A673 (cell line): Measurements from ENCODE around the gene ERICH2. TPM values are rescaled to one million over a fixed set of nuclear protein-coding genes. Genes with fewer than 3 reads are reported as not detected.

ENCODE experiments used
- BruUV-seq: library from RNA; stranded (reverse); fragments of 400-500 nt; replicated peaks from 2 replicates; lab custom pipeline; 2021; lab: Mats Ljungman, UMichigan
- CTCF ChIA-PET: fragments of 300-600 bp; sonication (Branson Sonifier 250); formaldehyde crosslinking; loops from one replicate; lab custom pipeline; 2022; ENCODE audit warnings: antibody characterized with exemption; lab: Charles Lee
- POLR2A ChIA-PET: fragments of 300-600 bp; sonication (Branson Sonifier 250); formaldehyde crosslinking; loops from one replicate; lab custom pipeline; 2022; ENCODE audit warnings: antibody characterized with exemption; ENCODE audit not compliant: low non-redundant PET; lab: Charles Lee
- DNase-seq: peaks from one replicate; pipeline ENCODE4 v3.0.0-alpha.2; 2015; ENCODE audit warnings: low spot score
- H3K27ac ChIP-seq: fragments of 200-600 bp; sonication (generic); 2 replicates; pipeline ENCODE4 v1.5.1; 2016; ENCODE audit warnings: mixed run types, low read depth, mild to moderate bottlenecking, mixed read lengths, antibody characterized with exemption, low read length; ENCODE audit not compliant: poor library complexity, severe bottlenecking
- H3K27me3 ChIP-seq: fragments of 200-600 bp; sonication (generic); replicated peaks from 2 replicates; pipeline ENCODE4 v1.6.1; 2017; ENCODE audit warnings: mixed run types, low read depth, mild to moderate bottlenecking, mixed read lengths, antibody characterized with exemption, low read length; ENCODE audit not compliant: insufficient read depth, poor library complexity
- H3K36me3 ChIP-seq: fragments of 200-600 bp; sonication (generic); 2 replicates; pipeline ENCODE4 v1.6.1; 2016; ENCODE audit warnings: mixed run types, mild to moderate bottlenecking, mixed read lengths, antibody characterized with exemption, low read length; ENCODE audit not compliant: insufficient read depth, poor library complexity, severe bottlenecking
- H3K4me1 ChIP-seq: fragments of 200-600 bp; sonication (generic); 2 replicates; pipeline ENCODE4 v1.6.1; 2017; ENCODE audit warnings: mixed run types, mild to moderate bottlenecking, mixed read lengths, antibody characterized with exemption, low read length; ENCODE audit not compliant: insufficient read depth, poor library complexity, severe bottlenecking
- H3K4me3 ChIP-seq: fragments of 200-600 bp; sonication (generic); 2 replicates; pipeline ENCODE4 v1.5.1; 2016; ENCODE audit warnings: low read depth, mixed run types, mild to moderate bottlenecking, mixed read lengths, low read length; ENCODE audit not compliant: poor library complexity, severe bottlenecking
- H3K9me3 ChIP-seq: fragments of 200-600 bp; sonication (generic); 2 replicates; pipeline ENCODE4 v1.6.1; 2016; ENCODE audit warnings: mixed run types, low read depth, mild to moderate bottlenecking, mixed read lengths, antibody characterized with exemption, low read length; ENCODE audit not compliant: poor library complexity, severe bottlenecking
- CTCF ChIP-seq: fragments of 300-800, 200-600 bp; sonication (generic); conservative IDR thresholded peaks from 2 replicates; pipeline ENCODE4 v1.5.1; 2017; ENCODE audit warnings: low read depth, mild to moderate bottlenecking, antibody characterized with exemption, low read length, moderate library complexity, mixed read lengths
- EZH2 ChIP-seq: fragments of 200-600 bp; sonication (generic); IDR thresholded peaks from 2 replicates; pipeline ENCODE4 v1.6.1; 2017; ENCODE audit warnings: borderline replicate concordance, low read depth, mild to moderate bottlenecking, mixed read lengths, antibody characterized with exemption, low read length; ENCODE audit not compliant: poor library complexity, severe bottlenecking
- intact Hi-C: fragments of 100-400 bp; cut with micrococcal nuclease; formaldehyde crosslinking; loops from one replicate; pipeline ENCODE4 v1.10.0; 2022; ENCODE audit not compliant: unreplicated experiment
- total RNA-seq: library from RNA; stranded (reverse); gene quantifications from 2 replicates; pipeline ENCODE4 v1.2.3, GENCODE V29; 2021

Gene ERICH2
- total RNA-seq, 1 experiment from 2014 or later: not detected

DNA sequence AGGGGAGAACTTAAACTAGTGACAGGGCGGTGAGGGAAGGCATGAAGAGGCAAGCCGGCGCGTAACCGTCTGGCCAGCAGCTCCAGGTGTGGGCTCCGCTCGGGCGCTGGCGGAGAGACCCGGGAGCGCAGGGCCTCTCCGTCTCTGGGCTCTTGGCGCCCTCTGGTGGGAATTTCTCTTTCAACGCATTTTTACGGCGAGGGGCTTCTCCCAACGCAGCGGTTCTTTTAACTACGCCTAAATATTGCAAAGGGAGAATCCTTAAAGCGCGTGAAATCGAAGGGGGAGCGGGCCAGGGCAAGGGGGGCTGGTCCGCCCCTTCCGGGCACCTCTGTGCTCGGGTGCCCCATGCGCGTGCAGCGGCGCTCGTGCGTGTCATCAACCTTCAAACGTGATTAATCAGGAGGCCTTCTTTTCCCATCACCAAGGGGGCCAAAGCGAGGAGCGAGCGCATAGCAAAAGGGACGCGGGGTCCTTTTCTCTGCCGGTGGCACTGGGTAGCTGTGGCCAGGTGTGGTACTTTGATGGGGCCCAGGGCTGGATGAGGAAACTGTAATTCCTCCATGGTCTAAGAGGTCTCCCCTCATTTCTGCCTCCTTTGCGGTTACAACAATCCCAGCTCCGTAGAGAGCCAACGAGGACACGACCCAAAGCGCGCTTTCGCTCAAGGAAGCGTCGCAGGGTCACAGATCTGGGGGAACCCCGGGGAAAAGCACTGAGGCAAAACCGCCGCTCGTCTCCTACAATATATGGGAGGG, 45.7 kb downstream of the ERICH2 start:
- TF ChIP-seq EZH2 (peak; percentile 9), CTCF (peak; percentile 81)
- ChIA-PET CTCF (interaction anchor here (0.6 to 3.0 kb wide), 7 partner anchors 421 to 1364 kb away, joined by 3 to 16 read pairs (median 4); no protein-coding TSS in a partner anchor), POLR2A (no interaction called here)
- peaks cover 75% of the 10 kb centered on the region for H3K27me3 ChIP-seq
- H3K9me3 ChIP-seq: no peaks in the 10 kb centered on the region
- H3K36me3 ChIP-seq: no peaks in the 10 kb centered on the region
- peak; percentile 83 for DNase-seq
- intact Hi-C loops: loop anchor here (2.0 kb wide), 1 partner anchor 455 kb away; no protein-coding TSS in a partner anchor
- BruUV-seq: no TSS peak
- no peak overlapping the region for H3K27ac ChIP-seq
- H3K4me3 ChIP-seq: peak overlapping the region; percentile 44
- H3K4me1 ChIP-seq: peaks cover 19% of the 10 kb centered on the region

DNA sequence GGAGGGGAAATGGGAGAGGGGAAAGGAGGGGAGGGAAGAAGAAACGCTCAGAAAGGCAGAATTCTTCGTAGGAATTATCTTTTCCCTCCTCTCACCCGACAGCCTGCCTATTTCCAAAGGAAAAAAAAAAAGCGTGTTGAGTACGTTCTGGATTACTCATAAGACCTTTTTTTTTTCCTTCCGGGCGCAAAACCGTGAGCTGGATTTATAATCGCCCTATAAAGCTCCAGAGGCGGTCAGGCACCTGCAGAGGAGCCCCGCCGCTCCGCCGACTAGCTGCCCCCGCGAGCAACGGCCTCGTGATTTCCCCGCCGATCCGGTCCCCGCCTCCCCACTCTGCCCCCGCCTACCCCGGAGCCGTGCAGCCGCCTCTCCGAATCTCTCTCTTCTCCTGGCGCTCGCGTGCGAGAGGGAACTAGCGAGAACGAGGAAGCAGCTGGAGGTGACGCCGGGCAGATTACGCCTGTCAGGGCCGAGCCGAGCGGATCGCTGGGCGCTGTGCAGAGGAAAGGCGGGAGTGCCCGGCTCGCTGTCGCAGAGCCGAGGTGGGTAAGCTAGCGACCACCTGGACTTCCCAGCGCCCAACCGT, 46.4 kb downstream of the ERICH2 start, which contains the start of gene GAD1:
TSS of gene GAD1 (plus strand) at position 384 of the 589 bp plus-strand sequence. CDS start 1,705 bp downstream, outside the sequence.
- peak; percentile 88 for DNase-seq
- Histone ChIP-seq H3K4me1 (peaks cover 20% of the 10 kb centered on the region), H3K27me3 (peaks cover 82% of the 10 kb centered on the region), H3K9me3 (no peaks in the 10 kb centered on the region), H3K4me3 (peak within 1 kb of the TSS; percentile 44), H3K36me3 (no peaks in the 10 kb centered on the region), H3K27ac (no peak within 1 kb of the TSS)
- TF ChIP-seq CTCF (no peak), EZH2 (no peak)
- POLR2A ChIA-PET: interaction anchor here (0.6 kb wide), 1 partner anchor 139 kb away, joined by 6 read pairs; no protein-coding TSS in a partner anchor
- no TSS peak for BruUV-seq
- CTCF ChIA-PET: interaction anchor here (0.5 to 2.1 kb wide), 9 partner anchors 57 to 582 kb away, joined by 3 to 6 read pairs (median 4); no protein-coding TSS in a partner anchor
- intact Hi-C loops: no loop called here
